UCSD-AML1 (cell line): ENCODE results near the gene CADM4.
A peak's percentile ranks its signal among the peaks of the same experiment; 100 is the strongest.

Experiments
- DNase-seq: peaks from one replicate; lab custom pipeline; 2025; ENCODE audit not compliant: unreplicated experiment; lab: John Stamatoyannopoulos, UW

CADM4 gene

DNA sequence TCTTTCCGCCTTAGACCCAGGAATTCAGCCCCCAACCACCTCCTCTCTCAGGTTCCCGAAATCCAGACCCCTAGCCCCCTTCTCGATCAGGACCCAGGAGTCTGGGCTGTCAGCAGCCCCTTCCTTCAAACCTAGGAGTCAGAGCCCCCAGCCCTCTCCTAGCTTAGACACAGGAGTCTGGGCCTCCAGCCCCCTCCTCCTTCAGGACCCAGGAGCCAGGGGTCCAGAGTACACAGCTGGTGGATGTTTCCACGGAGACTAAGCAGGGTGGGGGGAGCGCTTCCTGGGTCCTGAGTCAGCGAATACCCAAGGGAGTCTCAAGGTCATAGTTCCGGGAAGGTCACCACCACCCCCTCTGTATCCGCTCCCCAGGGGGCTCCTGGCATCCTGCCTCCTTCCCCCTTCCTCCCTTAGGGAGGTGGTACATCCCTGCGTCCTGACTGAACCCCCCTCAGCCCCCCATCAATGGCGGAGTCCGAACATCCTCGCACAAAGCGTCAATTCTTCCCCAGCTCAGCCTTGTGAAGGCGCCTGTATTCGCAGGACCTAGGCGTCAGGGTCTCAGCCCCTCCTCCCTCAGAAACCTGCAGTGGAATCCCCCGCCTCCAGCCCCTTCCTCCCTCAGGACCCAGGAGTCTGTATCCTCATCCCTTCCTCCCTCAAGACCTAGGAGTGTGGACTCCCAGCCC, 4.6 kb downstream of the CADM4 start:
- DNase-seq = no peak

- no peak for DNase-seq
Observed at GRCh38 chr19:43634506-43634871, 5.2 kb downstream of the CADM4 start.

- DNase-seq = no peak
Observed at GRCh38 chr19:43634068-43634467, 5.6 kb downstream of the CADM4 start.

DNA sequence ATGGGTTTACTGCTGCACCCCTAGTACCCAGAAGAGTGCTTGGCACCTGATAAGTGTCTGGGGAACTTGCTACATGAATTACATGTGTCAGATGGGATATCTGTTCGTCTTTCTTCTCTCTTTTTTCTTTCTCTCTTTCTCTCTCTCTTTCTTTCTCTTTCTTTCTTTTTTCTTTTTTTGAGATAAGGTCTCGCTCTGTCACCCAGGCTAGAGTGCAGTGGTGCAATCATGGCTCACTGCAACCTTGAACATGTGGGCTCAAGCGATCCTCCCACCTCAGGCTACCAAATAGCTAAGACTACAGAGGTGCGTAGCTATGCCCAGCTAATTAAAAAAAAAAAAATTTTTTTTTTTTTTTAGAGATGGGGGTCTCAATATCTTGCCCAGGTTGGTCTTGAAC, 6.1 kb downstream of the CADM4 start:
- no peak for DNase-seq

- no peak for DNase-seq
Observed at GRCh38 chr19:43631491-43631890, 8.2 kb downstream of the CADM4 start.

- no peak for DNase-seq
Observed at GRCh38 chr19:43628646-43629326, 10.9 kb downstream of the CADM4 start.

DNA sequence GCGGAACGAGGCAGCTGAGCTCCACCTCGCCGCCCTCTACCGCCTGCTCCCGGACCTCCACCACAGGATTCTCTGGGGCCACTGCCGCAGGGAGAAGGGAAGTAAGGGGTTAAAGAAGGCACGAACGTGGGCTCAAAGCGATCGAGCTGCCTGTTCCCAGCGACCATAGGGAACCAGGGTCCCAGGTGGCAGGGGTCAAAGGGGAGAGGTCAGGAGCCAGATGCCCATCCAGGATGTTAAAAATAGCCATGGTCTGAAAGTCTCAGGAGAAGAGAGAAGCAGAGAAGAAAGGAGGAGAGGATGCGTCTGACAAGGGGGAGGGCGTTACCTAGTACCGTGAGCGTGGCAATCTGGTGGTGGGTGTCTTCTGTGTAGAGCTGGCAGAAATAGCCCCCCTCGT, 12.8 kb downstream of the CADM4 start:
- no peak for DNase-seq

DNA sequence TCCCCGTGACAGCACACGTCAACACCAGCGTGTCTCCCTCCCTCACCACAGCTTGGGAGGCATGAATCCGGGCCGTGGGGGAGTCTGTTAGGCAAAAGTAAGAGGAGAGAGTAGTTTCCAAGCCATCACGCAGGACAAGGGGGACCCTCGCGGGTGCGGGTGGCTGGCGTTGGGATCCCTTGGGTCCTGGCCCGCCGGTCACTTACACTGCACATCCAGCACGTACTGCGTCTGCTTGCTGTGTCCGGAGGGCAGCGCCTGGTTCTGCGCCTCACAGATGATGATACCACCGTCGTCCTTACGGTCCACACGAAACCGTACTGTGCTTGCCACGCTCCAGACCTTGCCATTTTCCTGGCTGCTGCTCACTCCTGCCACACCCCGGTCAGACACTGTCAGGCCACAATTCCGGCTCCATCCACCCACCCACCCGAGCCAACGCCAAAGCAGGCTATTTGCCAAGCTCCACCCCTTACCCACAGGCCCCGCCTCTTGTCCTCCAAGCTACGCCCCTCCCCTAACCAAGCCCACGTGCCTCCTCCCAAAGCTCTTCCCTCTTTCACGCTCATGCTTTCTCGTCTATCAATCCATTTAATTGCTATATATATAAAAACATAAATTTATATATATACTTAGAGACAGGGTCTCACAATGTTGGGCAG, 13.6 kb downstream of the CADM4 start:
- DNase-seq = peak; percentile 86

GRCh38 chr19:43624933-43625332, 14.7 kb downstream of the CADM4 start:
- DNase-seq = peak; percentile 85

- no peak for DNase-seq
Observed at GRCh38 chr19:43623889-43624670, 15.6 kb downstream of the CADM4 start.

DNA sequence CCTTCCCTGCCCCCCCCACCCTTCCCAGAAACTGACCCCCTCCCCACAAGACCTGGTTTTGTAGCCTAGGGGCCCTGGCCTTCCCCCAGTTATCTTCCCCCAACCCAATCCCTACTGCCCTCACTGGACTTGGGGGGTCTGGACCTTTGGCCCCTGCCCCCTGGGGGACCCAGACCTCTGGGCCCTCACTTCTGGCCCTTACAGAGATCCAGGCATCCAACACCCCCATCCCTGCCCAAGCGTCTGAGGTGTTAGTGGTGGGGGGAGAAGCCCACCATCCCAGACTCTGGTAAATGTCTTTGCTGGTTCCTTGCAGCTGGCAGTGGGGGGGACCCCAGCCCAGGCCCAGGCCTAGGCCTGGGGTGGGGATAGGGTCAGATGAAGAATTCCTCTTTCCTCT, 16.7 kb downstream of the CADM4 start:
- no peak for DNase-seq

GRCh38 chr19:43622070-43622469, 17.6 kb downstream of the CADM4 start:
- no peak for DNase-seq

GRCh38 chr19:43620061-43621001, 19.3 kb downstream of the CADM4 start:
- no peak for DNase-seq

- peak; percentile 88 for DNase-seq
Observed at GRCh38 chr19:43619262-43620060, 20.2 kb downstream of the CADM4 start, which contains the start of gene ZNF428. Gene ZNF428, minus strand, starts transcription at chr19:43619629. Its CDS starts 5,325 bp downstream, at chr19:43614304.

DNA sequence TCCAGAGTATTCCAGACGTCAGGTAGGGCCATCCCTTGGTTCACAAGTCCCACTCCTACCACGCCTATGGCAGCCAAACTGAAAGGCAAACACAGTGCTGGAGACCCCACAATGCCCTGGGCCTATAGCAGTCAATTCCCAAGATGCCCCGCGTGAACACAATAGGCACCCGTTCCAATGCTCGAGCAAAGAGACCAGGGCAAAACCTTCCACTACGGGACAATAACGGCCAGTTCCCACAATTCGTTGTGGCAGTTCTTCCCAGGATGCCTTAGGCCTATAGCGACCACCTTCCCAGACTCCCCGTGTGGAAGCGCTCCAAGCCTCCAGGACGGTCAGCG, 20.8 kb downstream of the CADM4 start:
- peak; percentile 83 for DNase-seq

DNA sequence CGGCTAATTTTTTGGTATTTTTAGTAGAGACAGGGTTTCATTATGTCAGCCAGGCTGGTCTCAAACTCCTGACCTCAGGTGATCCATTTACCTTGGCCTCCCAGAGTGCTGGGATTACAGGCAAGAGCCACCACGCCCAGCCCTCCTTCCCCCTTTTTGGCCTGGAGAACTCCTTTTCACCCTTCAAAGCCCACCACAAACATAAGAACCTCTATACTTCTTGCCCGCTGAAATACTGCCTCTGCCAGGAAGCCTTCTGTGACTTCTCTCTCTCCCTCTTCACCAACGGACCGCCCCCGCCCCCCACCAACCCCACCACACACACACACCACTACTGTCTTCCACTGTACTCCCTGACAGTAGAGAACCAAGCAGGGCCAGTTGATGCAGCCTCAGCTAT, 22.7 kb downstream of the CADM4 start:
- no peak for DNase-seq

GRCh38 chr19:43616306-43616705, 23.3 kb downstream of the CADM4 start:
- DNase-seq = no peak

DNA sequence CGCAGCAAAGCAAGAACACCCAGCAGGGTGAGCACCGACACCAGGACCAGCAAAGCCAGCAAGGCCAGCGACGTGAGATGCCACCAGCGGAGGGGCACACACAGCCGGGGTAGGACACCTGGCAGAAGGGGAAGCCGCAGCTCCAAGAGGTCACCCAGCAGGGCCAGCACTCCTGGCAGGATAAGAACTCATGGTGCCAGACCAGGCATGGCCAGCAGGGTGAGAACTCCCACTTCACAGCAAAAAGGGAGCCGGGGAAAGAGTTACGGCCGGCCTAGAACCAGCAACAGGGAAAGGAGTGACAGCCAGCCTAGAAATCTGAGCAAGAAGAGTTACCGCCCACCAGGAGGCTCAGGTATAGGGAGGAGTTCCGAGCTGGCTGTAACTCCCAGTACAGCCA, 27.3 kb downstream of the CADM4 start:
- DNase-seq = no peak

GRCh38 chr19:43611788-43612187, 27.9 kb downstream of the CADM4 start, which contains the start of gene SRRM5:
Gene SRRM5, plus strand, starts transcription at chr19:43612088. Its CDS starts 34 bp downstream, at chr19:43612122.
- no peak for DNase-seq

DNA sequence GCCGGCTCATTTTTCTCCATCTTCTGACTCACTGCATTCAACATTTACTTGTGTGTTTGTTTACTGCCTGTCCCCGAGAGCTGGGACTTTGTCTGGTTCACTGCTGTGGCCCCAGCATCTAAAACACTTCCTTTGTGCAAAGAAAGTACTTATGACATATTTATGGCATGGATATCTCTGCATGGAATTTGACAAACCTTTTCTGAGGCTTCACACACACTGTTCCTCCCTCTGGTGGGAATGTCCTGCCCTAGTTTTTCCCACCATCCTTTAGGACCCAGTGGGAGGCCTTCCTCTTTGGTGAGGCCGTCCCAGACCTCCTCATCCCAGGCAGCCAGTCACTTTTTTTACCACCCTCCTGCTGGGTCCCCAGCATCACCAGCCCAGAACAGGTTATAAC, 29.2 kb downstream of the CADM4 start:
- no peak for DNase-seq
